Muscle layer of duodenum (tissue), 2 donors: ENCODE data around the gene OGFR.

Experiments used
- H3K27ac ChIP-seq: one replicate; pipeline ENCODE4 v1.7.0; 2013; ENCODE audit warnings: mild to moderate bottlenecking, low read length
- H3K27me3 ChIP-seq: one replicate; pipeline ENCODE4 v1.7.0; 2013; ENCODE audit warnings: low read depth, mild to moderate bottlenecking, control low read depth, low read length
- H3K36me3 ChIP-seq, 2 donors: one replicate each; pipeline ENCODE4 v1.7.0; 2013; ENCODE audit warnings: low read length in 2 of 2, control low read depth in 1 of 2, mild to moderate bottlenecking in 1 of 2; ENCODE audit not compliant: insufficient read depth in 2 of 2, control insufficient read depth in 1 of 2
- H3K4me1 ChIP-seq, 2 donors: one replicate each; pipeline ENCODE4 v1.7.0; 2013; ENCODE audit warnings: low read length in 2 of 2, mild to moderate bottlenecking in 2 of 2, control low read depth in 1 of 2, moderate library complexity in 1 of 2; ENCODE audit not compliant: insufficient read depth in 2 of 2, control insufficient read depth in 1 of 2
- H3K4me3 ChIP-seq, 2 donors: one replicate each; pipeline ENCODE4 v1.7.0; 2013; ENCODE audit warnings: low read length in 2 of 2, low read depth in 1 of 2, mild to moderate bottlenecking in 1 of 2
- H3K9me3 ChIP-seq, 2 donors: one replicate each; pipeline ENCODE4 v1.7.0; 2013; ENCODE audit warnings: low read length in 2 of 2, control low read depth in 1 of 2, mild to moderate bottlenecking in 1 of 2; ENCODE audit not compliant: control insufficient read depth in 1 of 2
- donor health status: healthy.

OGFR gene

GRCh38 chr20:62762801-62763368 is 41.8 kb upstream of the OGFR start:
- Histone ChIP-seq H3K36me3 (no peaks in the 10 kb centered on the region), H3K27ac (no peak overlapping the region), H3K27me3 (no peaks in the 10 kb centered on the region), H3K9me3 (no peaks in the 10 kb centered on the region), H3K4me3 (no peak overlapping the region), H3K4me1 (peaks cover 0 to 18% of the 10 kb centered on the region in 2 donors)

GRCh38 chr20:62763404-62763803 is 41.2 kb upstream of the OGFR start:
- no peaks in the 10 kb centered on the region for H3K27me3 ChIP-seq
- H3K9me3 ChIP-seq = no peaks in the 10 kb centered on the region
- H3K36me3 ChIP-seq = no peaks in the 10 kb centered on the region
- no peak overlapping the region for H3K27ac ChIP-seq
- peaks cover 0 to 18% of the 10 kb centered on the region in 2 donors for H3K4me1 ChIP-seq
- H3K4me3 ChIP-seq = no peak overlapping the region

GRCh38 chr20:62764156-62764935 is 40.3 kb upstream of the OGFR start:
- H3K36me3 ChIP-seq = no peaks in the 10 kb centered on the region
- H3K9me3 ChIP-seq = no peaks in the 10 kb centered on the region
- H3K27ac ChIP-seq = no peak overlapping the region
- no peaks in the 10 kb centered on the region for H3K27me3 ChIP-seq
- peaks cover 4 to 20% of the 10 kb centered on the region in 2 donors for H3K4me1 ChIP-seq
- no peak overlapping the region for H3K4me3 ChIP-seq

DNA sequence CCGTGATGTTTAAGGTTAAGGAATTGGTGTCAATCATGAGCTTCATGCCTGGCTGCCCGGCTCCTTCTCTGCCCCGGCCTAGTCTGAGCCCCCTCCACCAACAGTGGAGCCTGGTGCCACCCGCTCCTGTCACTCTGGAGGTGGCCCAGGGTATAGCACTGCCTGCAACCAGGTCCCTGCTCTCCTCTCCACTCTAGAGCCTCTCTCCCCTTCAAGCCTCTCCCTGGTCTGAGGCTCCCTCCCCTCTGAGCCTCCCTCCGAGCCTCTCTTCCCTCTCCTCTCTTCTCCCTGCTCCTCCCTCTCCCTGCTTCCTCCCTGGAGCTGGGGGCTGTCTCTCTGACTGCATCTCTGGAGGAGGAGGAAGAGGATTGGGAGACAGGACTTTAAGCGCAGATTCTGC is 39.6 kb upstream of the OGFR start:
- Histone ChIP-seq H3K27ac (no peak overlapping the region), H3K4me1 (peaks cover 4 to 20% of the 10 kb centered on the region in 2 donors), H3K27me3 (no peaks in the 10 kb centered on the region), H3K36me3 (no peaks in the 10 kb centered on the region), H3K9me3 (no peaks in the 10 kb centered on the region), H3K4me3 (no peak overlapping the region)

DNA sequence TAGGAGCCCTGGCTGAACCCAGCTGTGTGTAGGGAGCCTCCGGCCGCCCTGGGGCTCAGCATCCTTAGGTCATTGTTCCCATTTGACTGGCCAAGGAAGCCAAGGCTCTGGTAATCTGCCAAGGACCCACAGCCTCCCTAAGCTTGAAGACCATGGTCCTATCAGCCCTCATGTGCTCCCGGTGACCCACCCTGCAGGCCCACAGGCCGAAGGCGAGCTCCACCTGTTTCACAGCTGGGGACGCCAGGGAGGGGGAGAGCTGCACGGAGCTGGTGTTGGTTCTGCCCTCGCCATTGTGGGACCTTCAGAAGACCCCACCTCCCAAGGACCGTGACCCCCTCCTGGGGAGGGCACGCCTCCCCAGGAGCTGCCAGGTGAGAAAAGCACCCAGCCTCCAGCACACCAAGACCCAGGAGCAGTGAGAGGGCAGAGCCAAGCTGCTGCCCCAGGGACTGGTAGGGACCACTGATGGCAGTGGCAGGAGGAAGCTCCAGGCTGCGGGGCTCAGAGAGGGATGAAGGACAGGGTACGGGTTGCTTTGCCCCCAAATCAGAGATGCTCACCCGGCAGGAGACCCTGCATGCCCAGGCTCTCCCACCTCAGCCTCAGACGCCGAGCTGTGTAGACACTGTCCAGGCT is 39.1 kb upstream of the OGFR start:
- Histone ChIP-seq H3K27ac (no peak overlapping the region), H3K36me3 (no peaks in the 10 kb centered on the region), H3K27me3 (no peaks in the 10 kb centered on the region), H3K4me3 (no peak overlapping the region), H3K9me3 (no peaks in the 10 kb centered on the region), H3K4me1 (peaks cover 4 to 18% of the 10 kb centered on the region in 2 donors)

DNA sequence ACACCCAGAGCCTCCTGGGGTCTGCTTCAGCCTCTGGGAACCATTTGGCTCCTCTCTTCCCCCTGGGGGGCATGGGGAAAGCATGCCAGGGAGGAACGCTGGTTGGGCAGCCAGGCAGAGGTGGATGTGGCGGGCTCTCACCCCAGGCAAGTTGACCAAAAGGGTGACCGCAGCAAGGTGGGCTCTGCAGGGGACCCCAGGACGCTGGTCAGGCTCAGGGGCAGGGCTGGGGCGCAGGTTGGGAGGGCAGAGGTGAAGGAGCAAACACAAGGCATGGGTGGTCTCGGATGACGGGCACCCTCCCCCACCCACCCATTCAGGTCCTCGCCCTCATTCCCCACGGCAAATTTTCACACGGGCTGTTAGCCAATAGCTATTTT is 38.6 kb upstream of the OGFR start:
- Histone ChIP-seq H3K27ac (no peak overlapping the region), H3K4me1 (peaks cover 4 to 14% of the 10 kb centered on the region in 2 donors), H3K4me3 (no peak overlapping the region)

DNA sequence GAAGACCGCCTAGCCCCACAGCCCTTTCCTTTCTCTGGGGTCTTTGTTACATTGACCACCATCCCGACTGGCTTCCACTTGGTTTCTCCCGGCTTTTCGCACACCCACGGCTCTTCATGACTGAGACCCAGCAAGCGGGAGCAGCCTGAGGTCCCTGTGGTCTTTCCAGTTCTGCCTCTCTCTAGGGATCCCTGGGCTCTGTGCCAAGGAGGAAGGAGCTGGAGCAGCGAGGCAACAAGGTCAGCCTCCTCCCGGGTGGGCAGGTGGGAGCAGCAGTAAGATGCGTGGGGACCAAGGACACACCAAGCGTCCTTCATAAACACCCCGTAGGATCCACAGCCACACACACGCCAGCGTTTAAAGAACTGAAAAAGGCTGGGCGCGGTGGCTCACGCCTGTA is 37.9 kb upstream of the OGFR start:
- Histone ChIP-seq H3K27me3 (no peaks in the 10 kb centered on the region), H3K4me1 (peaks cover 4 to 7% of the 10 kb centered on the region in 2 donors), H3K4me3 (no peak overlapping the region), H3K27ac (no peak overlapping the region), H3K36me3 (no peaks in the 10 kb centered on the region), H3K9me3 (no peaks in the 10 kb centered on the region)

More for the DNA sequence above, 38.6 kb upstream of the OGFR start:
- Histone ChIP-seq H3K36me3 (no peaks in the 10 kb centered on the region), H3K9me3 (no peaks in the 10 kb centered on the region), H3K27me3 (no peaks in the 10 kb centered on the region)

GRCh38 chr20:62768234-62768546 is 36.4 kb upstream of the OGFR start:
- Histone ChIP-seq H3K36me3 (no peaks in the 10 kb centered on the region), H3K4me1 (peaks cover 4 to 12% of the 10 kb centered on the region in 2 donors), H3K27me3 (no peaks in the 10 kb centered on the region), H3K9me3 (no peaks in the 10 kb centered on the region), H3K4me3 (no peak overlapping the region), H3K27ac (no peak overlapping the region)

DNA sequence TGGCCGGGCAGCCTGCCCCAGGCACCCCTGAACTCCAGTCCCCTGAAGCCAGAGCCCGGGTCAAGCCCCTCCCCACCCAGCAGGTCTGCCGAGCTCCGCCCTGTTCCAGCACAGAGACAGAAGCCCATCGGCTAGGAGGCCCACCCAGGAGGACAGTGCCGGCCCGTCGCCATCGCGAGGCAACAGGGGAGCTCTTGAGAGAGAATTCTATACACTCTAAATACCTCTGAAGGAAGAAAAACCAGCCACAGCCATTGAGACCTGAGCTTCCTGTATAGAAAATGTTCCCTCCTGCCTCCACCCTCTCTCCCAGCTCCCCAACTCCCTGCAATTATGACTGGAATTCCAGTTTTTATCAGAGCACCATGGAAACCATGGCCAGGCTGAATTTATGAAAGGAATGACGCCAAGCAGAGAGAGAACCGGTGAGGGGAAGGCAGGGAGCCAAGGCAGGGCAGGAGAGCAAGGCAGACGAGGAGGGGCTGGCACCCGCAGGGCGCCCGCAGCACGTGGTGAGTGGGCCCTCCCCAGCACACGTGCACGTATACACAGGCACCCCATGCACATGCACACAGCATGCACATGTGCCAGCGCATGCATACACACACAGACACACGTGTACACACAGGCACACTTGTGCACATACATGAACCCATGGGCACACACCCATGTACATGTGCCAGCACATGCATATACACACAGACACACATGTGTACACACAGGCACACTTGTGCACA is 35.9 kb upstream of the OGFR start:
- H3K27ac ChIP-seq = no peak overlapping the region
- no peak overlapping the region for H3K4me3 ChIP-seq
- H3K36me3 ChIP-seq = no peaks in the 10 kb centered on the region
- H3K9me3 ChIP-seq = no peaks in the 10 kb centered on the region
- H3K4me1 ChIP-seq = peaks cover 4 to 12% of the 10 kb centered on the region in 2 donors
- no peaks in the 10 kb centered on the region for H3K27me3 ChIP-seq

GRCh38 chr20:62769346-62770071 is 35.1 kb upstream of the OGFR start:
- H3K4me1 ChIP-seq = peaks cover 4 to 12% of the 10 kb centered on the region in 2 donors
- no peaks in the 10 kb centered on the region for H3K27me3 ChIP-seq
- H3K36me3 ChIP-seq = no peaks in the 10 kb centered on the region
- H3K4me3 ChIP-seq = no peak overlapping the region
- no peak overlapping the region for H3K27ac ChIP-seq
- H3K9me3 ChIP-seq = no peaks in the 10 kb centered on the region
